Right ventricle myocardium superior (tissue), 1 donor: ENCODE data around the gene FNDC1. TPM values are rescaled to one million over a fixed set of nuclear protein-coding genes. Genes with fewer than 3 reads are reported as not detected.

Source experiments
- ATAC-seq: fragments of 200-7000 bp; cut with Tn5 transposase; one replicate; pipeline ENCODE4 v1.9.1; 2020; ENCODE audit warnings: mild to moderate bottlenecking; ENCODE audit not compliant: poor library complexity
- DNase-seq: peaks from one replicate; pipeline ENCODE4 v3.0.0-alpha.2; 2020
- intact Hi-C: fragments of 100-400 bp; cut with DNase I; formaldehyde crosslinking; loops from one replicate; pipeline ENCODE4 v1.11.2; 2022
- total RNA-seq: library from RNA; stranded (reverse); fragmentation: NEBNext Ultra II Directional; extraction: Animal tissue kit (Norgen Biotek cat#: 25700); gene quantifications from one replicate; pipeline ENCODE4 v1.2.1, GENCODE V29; 2021
- donor health status: DM: no; HTN: yes; CAD: no; lungs with severe emphysema.

The FNDC1 gene
- total RNA-seq, 1 donor from 2014 or later, result 1.2 TPM

- DNase-seq (no peak), ATAC-seq (no peak)
- intact Hi-C loops, result no loop called here
Measured at GRCh38 chr6:159194421-159194820, 25.2 kb downstream of the FNDC1 start.

- no peak for DNase-seq
- intact Hi-C loops, result no loop called here
- ATAC-seq, result no peak
Measured at GRCh38 chr6:159196430-159196975, 27.3 kb downstream of the FNDC1 start.

GRCh38 chr6:159197251-159197650 is 28.1 kb downstream of the FNDC1 start:
- no peak for ATAC-seq
- DNase-seq, result no peak
- intact Hi-C loops, result no loop called here

- intact Hi-C loops, result no loop called here
- ATAC-seq, result no peak
- no peak for DNase-seq
Measured at GRCh38 chr6:159201336-159201735, 32.1 kb downstream of the FNDC1 start.

GRCh38 chr6:159203304-159204005 is 34.3 kb downstream of the FNDC1 start:
- intact Hi-C loops, result no loop called here
- peak; percentile 51 for ATAC-seq
- no peak for DNase-seq

- DNase-seq (no peak), ATAC-seq (no peak)
- intact Hi-C loops, result no loop called here
Measured at GRCh38 chr6:159204605-159205004, 35.4 kb downstream of the FNDC1 start.

GRCh38 chr6:159212028-159212427 is 42.8 kb downstream of the FNDC1 start:
- intact Hi-C loops, result no loop called here
- peak; percentile 88 for ATAC-seq
- DNase-seq, result no peak

- intact Hi-C loops, result no loop called here
- ATAC-seq, result no peak
- DNase-seq, result no peak
Measured at GRCh38 chr6:159212525-159213280, 43.5 kb downstream of the FNDC1 start.

GRCh38 chr6:159213405-159213804 is 44.2 kb downstream of the FNDC1 start:
- no peak for ATAC-seq
- no peak for DNase-seq
- intact Hi-C loops, result no loop called here

- intact Hi-C loops, result no loop called here
- DNase-seq (no peak), ATAC-seq (no peak)
Measured at GRCh38 chr6:159214281-159214680, 45.1 kb downstream of the FNDC1 start.

GRCh38 chr6:159217595-159218275 is 48.5 kb downstream of the FNDC1 start:
- intact Hi-C loops, result no loop called here
- DNase-seq (no peak), ATAC-seq (peak; percentile 59)

- ATAC-seq (no peak), DNase-seq (no peak)
- intact Hi-C loops, result no loop called here
Measured at GRCh38 chr6:159220093-159220492, 50.9 kb downstream of the FNDC1 start.

- DNase-seq (no peak), ATAC-seq (no peak)
- intact Hi-C loops, result no loop called here
Measured at GRCh38 chr6:159221486-159222170, 52.4 kb downstream of the FNDC1 start.

- DNase-seq, result no peak
- intact Hi-C loops, result no loop called here
- ATAC-seq, result no peak
Measured at GRCh38 chr6:159224452-159224851, 55.3 kb downstream of the FNDC1 start.

GRCh38 chr6:159229651-159230051 is 60.5 kb downstream of the FNDC1 start:
- intact Hi-C loops, result no loop called here
- DNase-seq (no peak), ATAC-seq (peak; percentile 58)

GRCh38 chr6:159232106-159232645 is 63.0 kb downstream of the FNDC1 start:
- ATAC-seq (no peak), DNase-seq (no peak)
- intact Hi-C loops, result no loop called here

GRCh38 chr6:159232751-159233150 is 63.6 kb downstream of the FNDC1 start:
- ATAC-seq, result no peak
- intact Hi-C loops, result no loop called here

GRCh38 chr6:159233365-159234101 is 64.3 kb downstream of the FNDC1 start:
- ATAC-seq, result no peak
- DNase-seq, result no peak
- intact Hi-C loops, result no loop called here

More at GRCh38 chr6:159232751-159233150, 63.6 kb downstream of the FNDC1 start:
- DNase-seq, result no peak
